HG03039 (cell line): ENCODE results near the gene PRXL2B.
"Not testable (repeated sequence)": the region's sequence is repeated elsewhere in the genome, so short reads cannot be mapped to it uniquely, and the experiment has no call there.

Source experiments
- ATAC-seq: cut with Tn5 transposase; IDR thresholded peaks from one replicate; pipeline ENCODE4 v1.9.1; 2021; ENCODE audit warnings: mild to moderate bottlenecking, moderate library complexity; ENCODE audit not compliant: unreplicated experiment

The PRXL2B gene

GRCh38 chr1:2564006-2564814 is 22.4 kb upstream of the PRXL2B start:
- ATAC-seq: no peak

- ATAC-seq: no peak
Measured at GRCh38 chr1:2564815-2565374, 21.7 kb upstream of the PRXL2B start.

GRCh38 chr1:2566101-2567045 is 20.2 kb upstream of the PRXL2B start:
- no peak for ATAC-seq

GRCh38 chr1:2567083-2567679 is 19.4 kb upstream of the PRXL2B start:
- no peak for ATAC-seq

- ATAC-seq: not testable (repeated sequence)
Measured at GRCh38 chr1:2568187-2568816, 18.3 kb upstream of the PRXL2B start.

GRCh38 chr1:2569060-2569459 is 17.5 kb upstream of the PRXL2B start:
- no peak for ATAC-seq

GRCh38 chr1:2569703-2570102 is 16.9 kb upstream of the PRXL2B start:
- not testable (repeated sequence) for ATAC-seq

- no peak for ATAC-seq
Measured at GRCh38 chr1:2570332-2570731, 16.2 kb upstream of the PRXL2B start.

GRCh38 chr1:2571348-2571747 is 15.2 kb upstream of the PRXL2B start:
- no peak for ATAC-seq

GRCh38 chr1:2573250-2573920 is 13.2 kb upstream of the PRXL2B start:
- ATAC-seq: no peak

- no peak for ATAC-seq
Measured at GRCh38 chr1:2574350-2574749, 12.2 kb upstream of the PRXL2B start.

- no peak for ATAC-seq
Measured at GRCh38 chr1:2575801-2576663, 10.5 kb upstream of the PRXL2B start.

- ATAC-seq: peak; percentile 32
Measured at GRCh38 chr1:2577565-2578075, 9.0 kb upstream of the PRXL2B start.

GRCh38 chr1:2578758-2579118 is 7.8 kb upstream of the PRXL2B start:
- no peak for ATAC-seq

GRCh38 chr1:2580691-2581090 is 5.9 kb upstream of the PRXL2B start:
- no peak for ATAC-seq

- ATAC-seq: no peak
Measured at GRCh38 chr1:2582391-2582790, 4.2 kb upstream of the PRXL2B start.

- ATAC-seq: no peak
Measured at GRCh38 chr1:2583331-2583791, 3.2 kb upstream of the PRXL2B start.

- ATAC-seq: no peak
Measured at GRCh38 chr1:2583871-2584351, 2.7 kb upstream of the PRXL2B start.
